GM10266 (cell line): ENCODE measurements around the gene HACD1.

Source experiments
- DNase-seq: peaks from one replicate; pipeline ENCODE4 v3.0.0; 2012; ENCODE audit errors: extremely low spot score
- CTCF ChIP-seq: IDR thresholded peaks from 2 replicates; pipeline ENCODE4 v1.5.1; 2012; ENCODE audit warnings: mild to moderate bottlenecking, low read depth; ENCODE audit not compliant: control insufficient read depth, insufficient read depth; ENCODE audit errors: missing control alignments

HACD1 gene

GRCh38 chr10:17548770-17549169 lies 68.4 kb downstream of the HACD1 start:
- TF ChIP-seq CTCF = no peak
- no peak for DNase-seq

- no peak for DNase-seq
- TF ChIP-seq CTCF = no peak
Observed at GRCh38 chr10:17548162-17548561, 69.0 kb downstream of the HACD1 start.

- no peak for TF ChIP-seq CTCF
- DNase-seq = no peak
Observed at GRCh38 chr10:17547060-17547459, 70.1 kb downstream of the HACD1 start.

GRCh38 chr10:17544465-17544864 lies 72.7 kb downstream of the HACD1 start:
- no peak for DNase-seq
- no peak for TF ChIP-seq CTCF
